B cell (primary cell): ENCODE data around the gene MMP14.

Source experiments
- EZH2 ChIP-seq: IDR thresholded peaks from 2 replicates; pipeline ENCODE4 v1.6.1; 2012; ENCODE audit warnings: borderline replicate concordance, low read depth, mild to moderate bottlenecking, moderate library complexity, low read length; ENCODE audit not compliant: insufficient read depth, poor library complexity, severe bottlenecking
- TF ChIP-seq, protein P1 (sequence below): fragments of 200-600 bp; IDR thresholded peaks from one replicate; pipeline ENCODE4 v1.8.0; 2022; ENCODE audit warnings: antibody characterized with exemption, mild to moderate bottlenecking

DNA sequence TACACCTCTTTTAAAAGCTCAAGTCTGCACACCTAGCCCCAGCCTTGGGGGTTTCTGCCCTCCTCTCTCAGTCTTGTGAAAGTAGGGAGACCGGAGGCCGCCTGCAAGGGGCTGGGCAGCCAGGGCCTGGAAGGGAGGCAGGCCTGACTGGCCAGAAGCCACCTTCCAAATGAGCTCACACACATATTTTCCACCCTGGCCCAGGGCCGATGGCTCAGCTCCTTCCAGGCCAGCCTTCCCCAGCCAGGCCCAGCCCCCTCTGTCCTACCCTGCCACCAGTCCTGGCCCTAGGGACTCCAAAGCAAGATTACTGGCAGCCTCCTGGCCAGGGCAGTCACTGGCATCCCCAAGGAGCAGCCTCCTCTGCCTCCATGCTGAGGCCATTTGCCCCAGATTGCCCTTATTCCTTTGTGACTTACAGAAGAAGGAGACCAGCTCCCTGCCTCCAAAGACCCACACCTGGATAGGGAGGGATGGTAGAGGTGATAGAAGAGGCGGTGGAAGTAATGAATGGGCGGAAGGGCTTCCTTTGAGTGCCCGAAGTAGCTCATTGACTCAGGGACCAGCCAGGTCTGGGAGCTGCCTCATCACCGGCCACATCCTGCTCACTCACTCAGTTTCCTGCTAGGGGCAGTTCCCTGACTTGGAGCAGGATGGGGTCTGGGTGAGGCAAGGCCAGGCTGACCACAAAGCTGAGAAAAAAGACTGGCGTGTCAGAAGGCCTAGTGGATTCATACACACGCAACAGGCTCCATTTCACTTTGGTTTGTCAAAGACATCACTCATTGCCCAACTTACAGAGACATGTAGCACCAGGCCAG is 14.8 kb downstream of the MMP14 start:
- TF ChIP-seq, protein P1, sequence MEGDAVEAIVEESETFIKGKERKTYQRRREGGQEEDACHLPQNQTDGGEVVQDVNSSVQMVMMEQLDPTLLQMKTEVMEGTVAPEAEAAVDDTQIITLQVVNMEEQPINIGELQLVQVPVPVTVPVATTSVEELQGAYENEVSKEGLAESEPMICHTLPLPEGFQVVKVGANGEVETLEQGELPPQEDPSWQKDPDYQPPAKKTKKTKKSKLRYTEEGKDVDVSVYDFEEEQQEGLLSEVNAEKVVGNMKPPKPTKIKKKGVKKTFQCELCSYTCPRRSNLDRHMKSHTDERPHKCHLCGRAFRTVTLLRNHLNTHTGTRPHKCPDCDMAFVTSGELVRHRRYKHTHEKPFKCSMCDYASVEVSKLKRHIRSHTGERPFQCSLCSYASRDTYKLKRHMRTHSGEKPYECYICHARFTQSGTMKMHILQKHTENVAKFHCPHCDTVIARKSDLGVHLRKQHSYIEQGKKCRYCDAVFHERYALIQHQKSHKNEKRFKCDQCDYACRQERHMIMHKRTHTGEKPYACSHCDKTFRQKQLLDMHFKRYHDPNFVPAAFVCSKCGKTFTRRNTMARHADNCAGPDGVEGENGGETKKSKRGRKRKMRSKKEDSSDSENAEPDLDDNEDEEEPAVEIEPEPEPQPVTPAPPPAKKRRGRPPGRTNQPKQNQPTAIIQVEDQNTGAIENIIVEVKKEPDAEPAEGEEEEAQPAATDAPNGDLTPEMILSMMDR, result no peak
- no peak for TF ChIP-seq EZH2
